BJ (cell line): ENCODE results near the gene KLC3. TPM values are rescaled to one million over a fixed set of nuclear protein-coding genes. Genes with fewer than 3 reads are reported as not detected.

Source experiments
- CTCF ChIA-PET: fragments of 350-600 bp; formaldehyde crosslinking; extraction: SDS; loops from one replicate; lab custom pipeline; 2021; ENCODE audit warnings: antibody characterized with exemption, inconsistent platforms; lab: Yijun Ruan, JAX
- POLR2A ChIA-PET: fragments of 300-600 bp; sonication (Branson Sonifier 250); formaldehyde crosslinking; extraction: SDS; loops from one replicate; lab custom pipeline; 2021; ENCODE audit warnings: antibody characterized with exemption; lab: Charles Lee
- DNase-seq: peaks from one replicate; pipeline ENCODE4 v3.0.0-alpha.2; 2011; ENCODE audit warnings: low read depth
- H3K27me3 ChIP-seq: 2 replicates; pipeline ENCODE4 v1.6.0; 2011; ENCODE audit warnings: low read length; ENCODE audit not compliant: control insufficient read depth, insufficient read depth
- H3K36me3 ChIP-seq: 2 replicates; pipeline ENCODE4 v1.5.1; 2011; ENCODE audit warnings: low read length; ENCODE audit not compliant: control insufficient read depth, insufficient read depth
- H3K4me3 ChIP-seq: 2 replicates; pipeline ENCODE4 v1.5.1; 2011; ENCODE audit warnings: low read depth, mild to moderate bottlenecking, control low read depth, low read length
- polyA plus RNA-seq: library from polyadenylated mRNA; depleted of rRNA; stranded (reverse); fragments of >200 nt; gene quantifications from 2 replicates; pipeline ENCODE4 v1.2.3, GENCODE V29; 2011
- TF ChIP-seq, protein P1 (sequence below): IDR thresholded peaks from 2 replicates; pipeline ENCODE4 v1.5.1; 2011; ENCODE audit warnings: low read depth, mild to moderate bottlenecking, control low read depth, inconsistent platforms, low read length, moderate library complexity; ENCODE audit not compliant: insufficient read depth

The KLC3 gene
- polyA plus RNA-seq, 1 experiment: 0.09 TPM

GRCh38 chr19:45315304-45315703, 25.2 kb upstream of the KLC3 start:
- POLR2A ChIA-PET: no interaction called here
- Histone ChIP-seq H3K36me3 (no peaks in the 10 kb centered on the region), H3K27me3 (peaks cover 11% of the 10 kb centered on the region), H3K4me3 (no peak overlapping the region)
- TF ChIP-seq, protein P1, sequence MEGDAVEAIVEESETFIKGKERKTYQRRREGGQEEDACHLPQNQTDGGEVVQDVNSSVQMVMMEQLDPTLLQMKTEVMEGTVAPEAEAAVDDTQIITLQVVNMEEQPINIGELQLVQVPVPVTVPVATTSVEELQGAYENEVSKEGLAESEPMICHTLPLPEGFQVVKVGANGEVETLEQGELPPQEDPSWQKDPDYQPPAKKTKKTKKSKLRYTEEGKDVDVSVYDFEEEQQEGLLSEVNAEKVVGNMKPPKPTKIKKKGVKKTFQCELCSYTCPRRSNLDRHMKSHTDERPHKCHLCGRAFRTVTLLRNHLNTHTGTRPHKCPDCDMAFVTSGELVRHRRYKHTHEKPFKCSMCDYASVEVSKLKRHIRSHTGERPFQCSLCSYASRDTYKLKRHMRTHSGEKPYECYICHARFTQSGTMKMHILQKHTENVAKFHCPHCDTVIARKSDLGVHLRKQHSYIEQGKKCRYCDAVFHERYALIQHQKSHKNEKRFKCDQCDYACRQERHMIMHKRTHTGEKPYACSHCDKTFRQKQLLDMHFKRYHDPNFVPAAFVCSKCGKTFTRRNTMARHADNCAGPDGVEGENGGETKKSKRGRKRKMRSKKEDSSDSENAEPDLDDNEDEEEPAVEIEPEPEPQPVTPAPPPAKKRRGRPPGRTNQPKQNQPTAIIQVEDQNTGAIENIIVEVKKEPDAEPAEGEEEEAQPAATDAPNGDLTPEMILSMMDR: no peak
- CTCF ChIA-PET: no interaction called here
- no peak for DNase-seq

GRCh38 chr19:45320997-45321775, 19.4 kb upstream of the KLC3 start:
- Histone ChIP-seq H3K27me3 (peaks cover 7% of the 10 kb centered on the region), H3K36me3 (no peaks in the 10 kb centered on the region), H3K4me3 (no peak overlapping the region)
- DNase-seq: no peak
- TF ChIP-seq, protein P1: no peak
- POLR2A ChIA-PET: no interaction called here
- CTCF ChIA-PET: interaction anchor here (1.4 kb wide), 1 partner anchor 18 kb away, joined by 5 read pairs; no protein-coding TSS in a partner anchor

DNA sequence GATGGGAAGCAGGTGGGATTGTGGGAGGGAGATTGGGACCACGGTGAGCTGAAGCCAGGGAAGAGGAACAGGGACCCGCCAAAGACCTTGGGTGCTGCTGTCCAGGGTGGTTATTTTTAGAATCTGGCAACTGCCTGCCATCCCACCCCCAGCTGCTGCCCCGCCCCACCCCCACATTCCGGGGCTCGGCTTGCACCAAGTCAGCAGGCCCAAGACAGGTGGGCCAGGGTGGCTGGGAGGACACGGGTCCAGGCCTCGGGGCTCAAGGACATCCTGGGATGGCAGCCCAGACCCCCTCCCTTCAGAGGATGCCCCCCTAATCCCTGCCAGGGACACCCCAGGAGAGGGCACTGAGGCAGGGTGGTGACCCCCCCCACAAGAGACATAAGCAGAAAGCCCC, 18.7 kb upstream of the KLC3 start:
- Histone ChIP-seq H3K27me3 (peaks cover 4% of the 10 kb centered on the region), H3K4me3 (no peak overlapping the region), H3K36me3 (no peaks in the 10 kb centered on the region)
- POLR2A ChIA-PET: no interaction called here
- DNase-seq: no peak
- CTCF ChIA-PET: interaction anchor here (1.4 kb wide), 1 partner anchor 17 kb away, joined by 5 read pairs; no protein-coding TSS in a partner anchor
- TF ChIP-seq, protein P1: no peak

GRCh38 chr19:45322311-45322710, 18.2 kb upstream of the KLC3 start:
- TF ChIP-seq, protein P1: no peak
- ChIA-PET CTCF (interaction anchor here (1.0 kb wide), 1 partner anchor 16 kb away, joined by 3 read pairs; no protein-coding TSS in a partner anchor), POLR2A (no interaction called here)
- H3K4me3 ChIP-seq: no peak overlapping the region
- no peak for DNase-seq
- no peaks in the 10 kb centered on the region for H3K36me3 ChIP-seq
- peaks cover 4% of the 10 kb centered on the region for H3K27me3 ChIP-seq

GRCh38 chr19:45322744-45323281, 17.7 kb upstream of the KLC3 start, which contains the start of gene CKM:
Gene CKM (minus strand): TSS chr19:45322875. CDS start chr19:45319713, 3,162 bp downstream.
- Histone ChIP-seq H3K4me3 (peak within 1 kb of the TSS; percentile 14; the same call in 1 of the 2 replicates), H3K36me3 (no peaks in the 10 kb centered on the region), H3K27me3 (peaks cover 4% of the 10 kb centered on the region)
- ChIA-PET POLR2A (no interaction called here), CTCF (interaction anchor here (1.0 kb wide), 1 partner anchor 16 kb away, joined by 3 read pairs; no protein-coding TSS in a partner anchor)
- DNase-seq: no peak
- TF ChIP-seq, protein P1: no peak
